ENCODE results near the gene HOXA13. TPM values are rescaled to one million over a fixed set of nuclear protein-coding genes. Genes with fewer than 3 reads are reported as not detected.

Gene HOXA13
- total RNA-seq, 1 experiment from 2014 or later, result not detected

- intact Hi-C loops (cut with micrococcal nuclease), result no loop called here
- Mint-ChIP-seq H3K27me3 (ENCODE audit: insufficient read depth, unreplicated experiment) (no peaks in the 10 kb centered on the region), H3K4me3 (ENCODE audit: unreplicated experiment) (peak overlapping the region; percentile 84), H3K9me3 (ENCODE audit: unreplicated experiment) (no peaks in the 10 kb centered on the region), H3K36me3 (ENCODE audit: insufficient read depth, unreplicated experiment) (peaks cover 13% of the 10 kb centered on the region), H3K27ac (ENCODE audit: low read depth, unreplicated experiment) (peak overlapping the region; percentile 72), H3K4me1 (ENCODE audit: insufficient read depth, unreplicated experiment) (peaks cover 13% of the 10 kb centered on the region)
- ChIA-PET CTCF (interaction anchor here (0.7 kb wide), 2 partner anchors 64 to 310 kb away, joined by 3 read pairs; no protein-coding TSS in a partner anchor), POLR2A (interaction anchor here (0.6 to 5.1 kb wide), 12 partner anchors 7 to 590 kb away, joined by 3 to 65 read pairs (median 12); partner anchors contain the start of genes HOXA5, HOXA6 and TAX1BP1)
- TF ChIP-seq CTCF (IDR thresholded peaks at IDR 0.05; ENCODE audit: unreplicated experiment), result no peak
- no TSS peak for BruUV-seq (replicated peaks)
- DNase-seq (ENCODE audit: unreplicated experiment), result peak; percentile 61
Observed at GRCh38 chr7:27164367-27165088, 35.4 kb downstream of the HOXA13 start.

- peak overlapping the region; percentile 72 for H3K27ac Mint-ChIP-seq (ENCODE audit: low read depth, unreplicated experiment)
- peak overlapping the region; percentile 84 for H3K4me3 Mint-ChIP-seq (ENCODE audit: unreplicated experiment)
- intact Hi-C loops (cut with micrococcal nuclease), result no loop called here
- peaks cover 15% of the 10 kb centered on the region for H3K36me3 Mint-ChIP-seq (ENCODE audit: insufficient read depth, unreplicated experiment)
- POLR2A ChIA-PET, result interaction anchor here (0.6 to 5.1 kb wide), 11 partner anchors 8 to 590 kb away, joined by 3 to 65 read pairs (median 18); partner anchors contain the start of genes HOXA5, HOXA6 and TAX1BP1
- no TSS peak for BruUV-seq (replicated peaks)
- no peaks in the 10 kb centered on the region for H3K9me3 Mint-ChIP-seq (ENCODE audit: unreplicated experiment)
- CTCF ChIA-PET, result interaction anchor here (0.7 kb wide), 2 partner anchors 64 to 309 kb away, joined by 3 read pairs; no protein-coding TSS in a partner anchor
- H3K27me3 Mint-ChIP-seq (ENCODE audit: insufficient read depth, unreplicated experiment), result no peaks in the 10 kb centered on the region
- peaks cover 12% of the 10 kb centered on the region for H3K4me1 Mint-ChIP-seq (ENCODE audit: insufficient read depth, unreplicated experiment)
- TF ChIP-seq CTCF (IDR thresholded peaks at IDR 0.05; ENCODE audit: unreplicated experiment), result no peak
- DNase-seq (ENCODE audit: unreplicated experiment), result no peak
Observed at GRCh38 chr7:27164045-27164366, 35.9 kb downstream of the HOXA13 start.

DNA sequence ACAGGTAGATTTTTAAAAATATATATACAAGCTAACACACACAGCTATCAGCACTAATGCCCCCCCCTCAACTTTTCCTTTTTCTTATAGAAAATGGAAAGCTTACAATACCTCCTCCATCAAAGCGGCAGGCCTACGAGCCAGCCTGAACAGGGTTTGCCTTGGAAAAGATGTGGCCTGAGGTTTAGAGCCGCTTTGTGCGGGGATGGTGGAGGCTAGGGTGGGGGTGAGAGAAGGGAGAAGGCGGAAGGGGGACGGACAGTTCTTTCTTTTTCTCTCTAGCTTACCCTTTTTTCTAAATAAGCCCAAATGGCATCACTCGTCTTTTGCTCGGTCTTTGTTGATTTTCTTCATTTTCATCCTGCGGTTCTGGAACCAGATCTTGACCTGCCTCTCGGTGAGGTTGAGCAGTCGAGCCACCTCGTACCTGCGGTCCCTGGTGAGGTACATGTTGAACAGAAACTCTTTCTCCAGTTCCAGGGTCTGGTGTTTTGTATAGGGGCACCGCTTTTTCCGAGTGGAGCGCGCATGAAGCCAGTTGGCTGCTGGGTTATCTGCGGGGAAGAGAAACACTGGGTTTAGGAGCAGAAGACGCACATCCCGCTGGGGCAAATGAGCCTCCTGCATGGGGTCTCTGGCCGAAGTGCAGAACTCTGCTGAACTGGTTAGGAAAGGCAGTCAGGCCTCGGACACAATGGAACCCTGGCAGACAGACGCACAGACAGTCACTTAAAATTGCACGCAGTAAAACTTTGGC lies 36.4 kb downstream of the HOXA13 start:
- intact Hi-C loops (cut with micrococcal nuclease), result no loop called here
- peak overlapping the region; percentile 84 for H3K4me3 Mint-ChIP-seq (ENCODE audit: unreplicated experiment)
- H3K36me3 Mint-ChIP-seq (ENCODE audit: insufficient read depth, unreplicated experiment), result peaks cover 15% of the 10 kb centered on the region
- no peak for TF ChIP-seq CTCF (IDR thresholded peaks at IDR 0.05; ENCODE audit: unreplicated experiment)
- no peaks in the 10 kb centered on the region for H3K9me3 Mint-ChIP-seq (ENCODE audit: unreplicated experiment)
- peaks cover 7% of the 10 kb centered on the region for H3K4me1 Mint-ChIP-seq (ENCODE audit: insufficient read depth, unreplicated experiment)
- peak overlapping the region; percentile 72 for H3K27ac Mint-ChIP-seq (ENCODE audit: low read depth, unreplicated experiment)
- no peaks in the 10 kb centered on the region for H3K27me3 Mint-ChIP-seq (ENCODE audit: insufficient read depth, unreplicated experiment)
- DNase-seq (ENCODE audit: unreplicated experiment), result peak; percentile 38
- BruUV-seq (replicated peaks), result TSS peak; percentile 54
- POLR2A ChIA-PET, result interaction anchor here (0.6 to 5.1 kb wide), 17 partner anchors 8 to 962 kb away, joined by 3 to 65 read pairs (median 7); partner anchors contain the start of genes CBX3, HOXA4, HOXA5 and HOXA6
- CTCF ChIA-PET, result interaction anchor here (0.7 to 3.5 kb wide), 12 partner anchors 8 to 1116 kb away, joined by 3 to 57 read pairs (median 4); partner anchors contain the start of genes HOXA3, HOXA5 and HOXA6

All from MCF 10A (cell line).